ENCODE data around the gene ARHGEF38. TPM values are rescaled to one million over a fixed set of nuclear protein-coding genes. Genes with fewer than 3 reads are reported as not detected.

Gene ARHGEF38
- total RNA-seq, 2 experiments from 2014 or later: not detected

Other genes with a start within 250 kb of the ARHGEF38 start
- gene PPA2, start 78.6 kb upstream of the ARHGEF38 start, total RNA-seq: 10 to 100 TPM; 67.0 to 68.5 TPM
- gene INTS12, start 156.1 kb downstream of the ARHGEF38 start, total RNA-seq: 10 to 100 TPM; 20.3 to 20.4 TPM
- gene GSTCD, start 156.2 kb downstream of the ARHGEF38 start, total RNA-seq: 10 to 100 TPM; 14.0 to 14.1 TPM

Measured in activated CD8-positive, alpha-beta memory T cell treated with anti-CD3 and anti-CD28 coated beads, Interleukin-2, amount 10 ng/mL, durations not matched to agents 7 days and 5 days (primary cell).